ENCODE data around the gene SFMBT2.
"Not testable (repeated sequence)": the region's sequence is repeated elsewhere in the genome, so short reads cannot be mapped to it uniquely, and the experiment has no call there.

The SFMBT2 gene

GRCh38 chr10:7239312-7239985 is 171.4 kb downstream of the SFMBT2 start:
- in situ Hi-C loops (cut with MboI; ENCODE audit: low sequenced_read_pairs), result no loop called here

- in situ Hi-C loops (cut with MboI; ENCODE audit: low sequenced_read_pairs), result no loop called here
These were observed 175.5 kb downstream of the SFMBT2 start for GRCh38 chr10:7235376-7235775.

GRCh38 chr10:7234109-7234508 is 176.7 kb downstream of the SFMBT2 start:
- in situ Hi-C loops (cut with MboI; ENCODE audit: low sequenced_read_pairs), result no loop called here

GRCh38 chr10:7233259-7233991 is 177.4 kb downstream of the SFMBT2 start:
- in situ Hi-C loops (cut with MboI; ENCODE audit: low sequenced_read_pairs), result no loop called here

- in situ Hi-C loops (cut with MboI; ENCODE audit: low sequenced_read_pairs), result no loop called here
These were observed 179.1 kb downstream of the SFMBT2 start for GRCh38 chr10:7231509-7232414.

GRCh38 chr10:7230951-7231350 is 179.9 kb downstream of the SFMBT2 start:
- in situ Hi-C loops (cut with MboI; ENCODE audit: low sequenced_read_pairs), result no loop called here

GRCh38 chr10:7230036-7230435 is 180.8 kb downstream of the SFMBT2 start:
- in situ Hi-C loops (cut with MboI; ENCODE audit: low sequenced_read_pairs), result no loop called here

- in situ Hi-C loops (cut with MboI; ENCODE audit: low sequenced_read_pairs), result no loop called here
These were observed 185.7 kb downstream of the SFMBT2 start for GRCh38 chr10:7225133-7225532.

- in situ Hi-C loops (cut with MboI; ENCODE audit: low sequenced_read_pairs), result no loop called here
These were observed 191.9 kb downstream of the SFMBT2 start for GRCh38 chr10:7218968-7219367.

- in situ Hi-C loops (cut with MboI; ENCODE audit: low sequenced_read_pairs), result not testable (repeated sequence)
These were observed 198.1 kb downstream of the SFMBT2 start for GRCh38 chr10:7212696-7213095.

- in situ Hi-C loops (cut with MboI; ENCODE audit: low sequenced_read_pairs), result no loop called here
These were observed 198.8 kb downstream of the SFMBT2 start for GRCh38 chr10:7211857-7212577.

- in situ Hi-C loops (cut with MboI; ENCODE audit: low sequenced_read_pairs), result no loop called here
These were observed 200.3 kb downstream of the SFMBT2 start for GRCh38 chr10:7210516-7210915.

GRCh38 chr10:7209458-7209857 is 201.4 kb downstream of the SFMBT2 start:
- in situ Hi-C loops (cut with MboI; ENCODE audit: low sequenced_read_pairs), result no loop called here

GRCh38 chr10:7206412-7207100 is 204.3 kb downstream of the SFMBT2 start:
- in situ Hi-C loops (cut with MboI; ENCODE audit: low sequenced_read_pairs), result no loop called here

- in situ Hi-C loops (cut with MboI; ENCODE audit: low sequenced_read_pairs), result no loop called here
These were observed 205.2 kb downstream of the SFMBT2 start for GRCh38 chr10:7205656-7206055.

- in situ Hi-C loops (cut with MboI; ENCODE audit: low sequenced_read_pairs), result no loop called here
These were observed 208.0 kb downstream of the SFMBT2 start for GRCh38 chr10:7202793-7203355.

GRCh38 chr10:7199152-7199760 is 211.6 kb downstream of the SFMBT2 start:
- in situ Hi-C loops (cut with MboI; ENCODE audit: low sequenced_read_pairs), result no loop called here

- in situ Hi-C loops (cut with MboI; ENCODE audit: low sequenced_read_pairs), result no loop called here
These were observed 214.6 kb downstream of the SFMBT2 start for GRCh38 chr10:7196284-7196683.

GRCh38 chr10:7195118-7195517 is 215.7 kb downstream of the SFMBT2 start:
- in situ Hi-C loops (cut with MboI; ENCODE audit: low sequenced_read_pairs), result no loop called here

- in situ Hi-C loops (cut with MboI; ENCODE audit: low sequenced_read_pairs), result no loop called here
These were observed 216.3 kb downstream of the SFMBT2 start for GRCh38 chr10:7194571-7194970.
